SK-N-SH (cell line): Measurements from ENCODE around the gene MICAL2. TPM values are rescaled to one million over a fixed set of nuclear protein-coding genes. Genes with fewer than 3 reads are reported as not detected.

Experiments
- CTCF ChIA-PET: fragments of 300-600, 350-600 bp; formaldehyde crosslinking; extraction: SDS; loops from one replicate; lab custom pipeline; 2021; lab: Yijun Ruan, JAX
- POLR2A ChIA-PET: fragments of 350-600 bp; sonication (Branson Sonifier 250); formaldehyde crosslinking; extraction: SDS; loops from one replicate; lab custom pipeline; 2020; ENCODE audit warnings: antibody characterized with exemption, inconsistent platforms; lab: Yijun Ruan, JAX
- DNase-seq: peaks from one replicate; pipeline ENCODE4 v3.0.0; 2012
- H2AFZ ChIP-seq: fragments of 200-600 bp; sonication (generic); 2 replicates; pipeline ENCODE4 v1.8.1; 2016; ENCODE audit warnings: antibody characterized with exemption, mild to moderate bottlenecking, low read depth
- H3F3A ChIP-seq: fragments of 200-600 bp; sonication (generic); replicated peaks from 2 replicates; pipeline ENCODE3; 2016; ENCODE audit warnings: antibody characterized with exemption, mild to moderate bottlenecking; ENCODE audit not compliant: insufficient read depth
- H3K27ac ChIP-seq, 2 experiments: fragments of 200-500 bp in 1 of 2; fragments of 200-600 bp in 1 of 2; sonication (Bioruptor generic) in 1 of 2; sonication (generic), shearing (Covaris generic) in 1 of 2; 2 replicates each; pipeline versions ENCODE4 v1.5.1 to v1.6.1; 2014 to 2016; ENCODE audit warnings: low read depth in 2 of 2, inconsistent platforms in 1 of 2, low read length in 1 of 2, mild to moderate bottlenecking in 1 of 2, mixed read lengths in 1 of 2
- H3K27me3 ChIP-seq: fragments of 200-600 bp; sonication (generic), shearing (Covaris generic); 2 replicates; pipeline ENCODE4 v1.6.1; 2016; ENCODE audit warnings: mixed run types; ENCODE audit not compliant: insufficient read depth
- H3K36me3 ChIP-seq, 2 experiments: fragments of 200-500 bp in 1 of 2; fragments of 200-600 bp in 1 of 2; sonication (Bioruptor generic) in 1 of 2; sonication (generic) in 1 of 2; replicated peaks in 1 of 2; 2 replicates each; pipeline versions ENCODE3 to v1.5.1; 2014 to 2016; ENCODE audit warnings: low read length in 1 of 2, mild to moderate bottlenecking in 1 of 2; ENCODE audit not compliant: insufficient read depth in 2 of 2, control insufficient read depth in 1 of 2
- H3K4me1 ChIP-seq, 2 experiments: fragments of 200-500 bp in 1 of 2; fragments of 200-600 bp in 1 of 2; sonication (Bioruptor generic) in 1 of 2; sonication (generic), shearing (Covaris generic) in 1 of 2; 2 replicates each; pipeline versions ENCODE4 v1.5.1 to v1.6.1; 2014 to 2016; ENCODE audit warnings: low read depth in 1 of 2, low read length in 1 of 2, mixed run types in 1 of 2; ENCODE audit not compliant: insufficient read depth in 2 of 2, control insufficient read depth in 1 of 2
- H3K4me2 ChIP-seq: fragments of 200-600 bp; sonication (generic), shearing (Covaris generic); 2 replicates; pipeline ENCODE4 v1.6.1; 2017; ENCODE audit warnings: mixed run types
- H3K4me3 ChIP-seq, 2 experiments: fragments of 200-500 bp in 1 of 2; fragments of 200-600 bp in 1 of 2; sonication (Bioruptor generic) in 1 of 2; sonication (generic), shearing (Covaris generic) in 1 of 2; 2 replicates each; pipeline versions ENCODE4 v1.5.1 to v1.8.1; 2014 to 2016; ENCODE audit warnings: low read depth in 2 of 2, inconsistent platforms in 1 of 2, low read length in 1 of 2, mild to moderate bottlenecking in 1 of 2, mixed read lengths in 1 of 2, moderate library complexity in 1 of 2
- H3K79me2 ChIP-seq: fragments of 200-600 bp; sonication (generic); 2 replicates; pipeline ENCODE4 v1.8.1; 2017; ENCODE audit warnings: mild to moderate bottlenecking; ENCODE audit not compliant: insufficient read depth
- H3K9ac ChIP-seq: fragments of 200-600 bp; sonication (generic); 2 replicates; pipeline ENCODE4 v1.6.1; 2017; ENCODE audit warnings: mixed run types
- H3K9me2 ChIP-seq: fragments of 200-600 bp; sonication (generic); 2 replicates; pipeline ENCODE4 v1.6.1; 2017; ENCODE audit warnings: mixed run types
- H3K9me3 ChIP-seq: fragments of 200-600 bp; sonication (generic); 2 replicates; pipeline ENCODE4 v1.6.1; 2017; ENCODE audit warnings: mixed run types, mild to moderate bottlenecking, moderate library complexity
- H4K20me1 ChIP-seq: fragments of 200-600 bp; sonication (generic); 2 replicates; pipeline ENCODE4 v1.6.1; 2017; ENCODE audit warnings: mild to moderate bottlenecking, mixed run types; ENCODE audit not compliant: insufficient read depth
- CHD2 ChIP-seq: fragments of 150-350 bp; IDR thresholded peaks from 2 replicates; pipeline ENCODE4 v1.6.1; 2018; ENCODE audit warnings: low read length; ENCODE audit not compliant: partially characterized antibody
- EP300 ChIP-seq, 2 experiments: IDR thresholded peaks; 2 replicates each; pipeline versions ENCODE4 v1.4.0 to v1.6.1; 2012; ENCODE audit warnings: borderline replicate concordance in 1 of 2, low read depth in 1 of 2, low read length in 1 of 2
- FOSL2 ChIP-seq: IDR thresholded peaks from 2 replicates; pipeline ENCODE4 v1.4.0; 2012; ENCODE audit warnings: low read depth, mild to moderate bottlenecking, moderate library complexity, borderline replicate concordance
- FOXJ3 ChIP-seq: sonication (generic); formaldehyde crosslinking; IDR thresholded peaks from 2 replicates; pipeline ENCODE4 v1.5.1; 2020; ENCODE audit warnings: mild to moderate bottlenecking, missing genetic modification reagents
- GABPA ChIP-seq: IDR thresholded peaks from 2 replicates; pipeline ENCODE4 v1.4.0; 2012; ENCODE audit warnings: low read depth, mild to moderate bottlenecking
- JUND ChIP-seq: IDR thresholded peaks from 2 replicates; pipeline ENCODE4 v1.4.0; 2012
- MAX ChIP-seq: IDR thresholded peaks from 2 replicates; pipeline ENCODE4 v1.4.0; 2012; ENCODE audit warnings: low read depth
- MEF2A ChIP-seq: IDR thresholded peaks from 2 replicates; pipeline ENCODE4 v1.4.0; 2012; ENCODE audit warnings: low read depth, borderline replicate concordance
- MXI1 ChIP-seq: IDR thresholded peaks from 2 replicates; pipeline ENCODE4 v1.6.1; 2012; ENCODE audit warnings: mild to moderate bottlenecking, low read depth, low read length, improper control_type of control experiment
- NFIC ChIP-seq: IDR thresholded peaks from 2 replicates; pipeline ENCODE4 v1.4.0; 2012; ENCODE audit warnings: borderline replicate concordance
- NRF1 ChIP-seq: IDR thresholded peaks from 2 replicates; pipeline ENCODE4 v1.6.1; 2012; ENCODE audit warnings: low read depth, mild to moderate bottlenecking, low read length
- PBX3 ChIP-seq: IDR thresholded peaks from 2 replicates; pipeline ENCODE4; 2012
- POLR2AphosphoS5 ChIP-seq: IDR thresholded peaks from 2 replicates; pipeline ENCODE4 v1.6.1; 2012; ENCODE audit warnings: low read depth, low read length
- RAD21 ChIP-seq: IDR thresholded peaks from 2 replicates; pipeline ENCODE4 v1.6.1; 2012; ENCODE audit warnings: mild to moderate bottlenecking, low read length
- RFX5 ChIP-seq: IDR thresholded peaks from 2 replicates; pipeline ENCODE4 v1.6.1; 2012; ENCODE audit warnings: mild to moderate bottlenecking, improper control_type of control experiment, low read length
- SIN3A ChIP-seq: IDR thresholded peaks from 2 replicates; pipeline ENCODE4 v1.6.1; 2012; ENCODE audit warnings: low read depth, mild to moderate bottlenecking, low read length, moderate library complexity, borderline replicate concordance
- TCF12 ChIP-seq: IDR thresholded peaks from 2 replicates; pipeline ENCODE4 v1.4.0; 2012
- USF2 ChIP-seq: fragments of 150-350 bp; IDR thresholded peaks from 2 replicates; pipeline ENCODE4 v1.6.1; 2017; ENCODE audit warnings: antibody characterized with exemption, low read length, low read depth, borderline replicate concordance
- YY1 ChIP-seq: IDR thresholded peaks from 2 replicates; pipeline ENCODE4 v1.4.0; 2012; ENCODE audit warnings: low read depth, mild to moderate bottlenecking
- ZBTB33 ChIP-seq: IDR thresholded peaks from 2 replicates; pipeline ENCODE4 v1.4.0; 2012; ENCODE audit warnings: low read depth, borderline replicate concordance
- WGBS: methylation state at CpG from one replicate; pipeline ENCODE4 v1.1.6; 2017; ENCODE audit warnings: low lambda C conversion rate; 5-methylcytosine and 5-hydroxymethylcytosine counted together
- polyA plus RNA-seq, 3 experiments: library from polyadenylated mRNA; depleted of rRNA; stranded (reverse); fragments of >200 nt; gene quantifications; 2 replicates each; pipeline ENCODE4 v1.2.3, GENCODE V29; 2012

MICAL2 gene
- polyA plus RNA-seq, 1 of the 3 experiments (the other 2 are of a cell fraction), result 54.6 TPM

- CTCF ChIA-PET, result no interaction called here
- Histone ChIP-seq H3K9me2 (no peaks in the 10 kb centered on the region), H3K27ac (peak overlapping the region in 1 of 2 experiments; percentile 99; a peak in 3 of 4 replicates), H3K36me3 (peaks cover 0 to 52% of the 10 kb centered on the region in 2 experiments)
- TF ChIP-seq MXI1 (no peak), RAD21 (no peak), POLR2AphosphoS5 (no peak), NRF1 (no peak), USF2 (no peak), NFIC (no peak), YY1 (no peak), SIN3A (no peak), PBX3 (no peak), RFX5 (no peak), FOXJ3 (no peak)
- TF ChIP-seq, all 33 proteins: peak for 0
- 31% methylated on average over 1 of the region's 1 CpG for WGBS
- no peak overlapping the region for H3K4me3 ChIP-seq
- no peaks in the 10 kb centered on the region for H4K20me1 ChIP-seq
- POLR2A ChIA-PET, result no interaction called here
- no peaks in the 10 kb centered on the region for H3K27me3 ChIP-seq
- H3F3A ChIP-seq, result peaks cover 70% of the 10 kb centered on the region
- peak overlapping the region; percentile 67; the same call in 1 of the 2 replicates for H3K9ac ChIP-seq
- peaks cover 0 to 50% of the 10 kb centered on the region in 2 experiments; a peak in 2 of 4 replicates for H3K4me1 ChIP-seq
- H3K79me2 ChIP-seq, result peaks cover 88% of the 10 kb centered on the region
- no peak for DNase-seq
- H3K4me2 ChIP-seq, result 0 out of 2 replicates have a peak overlapping the region, but pooled peaks have one; percentile 39
- H3K9me3 ChIP-seq, result no peaks in the 10 kb centered on the region
- no peak overlapping the region for H2AFZ ChIP-seq
Observed at GRCh38 chr11:12174128-12174476, 63.7 kb downstream of the MICAL2 start.

GRCh38 chr11:12174477-12175143, 64.2 kb downstream of the MICAL2 start:
- no peak overlapping the region for H3K4me3 ChIP-seq
- ChIA-PET CTCF (no interaction called here), POLR2A (no interaction called here)
- TF ChIP-seq EP300 (IDR thresholded peaks at IDR 0.05; ENCODE audit: borderline replicate concordance in 1 of 2, low read depth in 1 of 2, low read length in 1 of 2), result peak in 1 of 2 experiments; percentile 54; a peak in 2 of 4 replicates
- TF ChIP-seq ZBTB33, result no peak
- no peak for TF ChIP-seq GABPA
- peak; percentile 82 for TF ChIP-seq MEF2A
- peak; percentile 70 for TF ChIP-seq PBX3
- no peak for TF ChIP-seq YY1
- 0 out of 2 replicates have a peak, but pooled peaks have one; percentile 47 for TF ChIP-seq TCF12
- TF ChIP-seq FOSL2, result peak; percentile 44; the same call in 1 of the 2 replicates
- TF ChIP-seq NFIC, result 0 out of 2 replicates have a peak, but pooled peaks have one; percentile 13
- no peak for TF ChIP-seq MAX
- peak; percentile 56 for TF ChIP-seq JUND
- no peak for TF ChIP-seq CHD2
- TF ChIP-seq, all 33 proteins: peak for 7
- Histone ChIP-seq H3F3A (peaks cover 70% of the 10 kb centered on the region), H3K9ac (peak overlapping the region; percentile 67; the same call in 1 of the 2 replicates), H3K27me3 (no peaks in the 10 kb centered on the region), H3K36me3 (peaks cover 0 to 47% of the 10 kb centered on the region in 2 experiments), H3K79me2 (peaks cover 88% of the 10 kb centered on the region), H3K9me3 (no peaks in the 10 kb centered on the region), H3K9me2 (no peaks in the 10 kb centered on the region), H2AFZ (no peak overlapping the region), H3K27ac (peak overlapping the region in 1 of 2 experiments; percentile 99; a peak in 3 of 4 replicates), H3K4me2 (0 out of 2 replicates have a peak overlapping the region, but pooled peaks have one; percentile 39), H3K4me1 (peaks cover 0 to 50% of the 10 kb centered on the region in 2 experiments; a peak in 2 of 4 replicates), H4K20me1 (no peaks in the 10 kb centered on the region)
- no peak for DNase-seq
- 67% methylated on average over 3 of the region's 3 CpGs for WGBS
